H9 (cell line): ENCODE measurements around the gene DGCR2. TPM values are rescaled to one million over a fixed set of nuclear protein-coding genes. Genes with fewer than 3 reads are reported as not detected.

ENCODE experiments used
- DNase-seq: peaks from one replicate; pipeline ENCODE4 v3.0.0-alpha.2; 2017
- H2AFZ ChIP-seq: one replicate; pipeline ENCODE4 v1.6.1; 2013; ENCODE audit warnings: mild to moderate bottlenecking, low read length, control low read depth, moderate library complexity
- H2AK5ac ChIP-seq: 2 replicates; pipeline ENCODE4 v1.6.1; 2013; ENCODE audit warnings: low read length, control low read depth, mixed read lengths; ENCODE audit not compliant: insufficient read length
- H2BK120ac ChIP-seq: one replicate; pipeline ENCODE4 v1.6.1; 2013; ENCODE audit warnings: low read depth, mild to moderate bottlenecking, low read length, control low read depth, inconsistent platforms; ENCODE audit not compliant: poor library complexity, severe bottlenecking
- H2BK12ac ChIP-seq: 2 replicates; pipeline ENCODE4 v1.6.1; 2013; ENCODE audit warnings: low read length, control low read depth, mixed read lengths, low read depth; ENCODE audit not compliant: insufficient read length
- H2BK15ac ChIP-seq: 2 replicates; pipeline ENCODE4 v1.6.1; 2013; ENCODE audit warnings: low read depth, low read length, control low read depth
- H2BK20ac ChIP-seq: one replicate; pipeline ENCODE4 v1.6.1; 2013; ENCODE audit warnings: low read depth, mild to moderate bottlenecking, low read length, control low read depth, inconsistent platforms; ENCODE audit not compliant: poor library complexity, severe bottlenecking
- H2BK5ac ChIP-seq: 2 replicates; pipeline ENCODE4 v1.6.1; 2013; ENCODE audit warnings: low read length, control low read depth, mixed read lengths; ENCODE audit not compliant: insufficient read length
- H3K14ac ChIP-seq: 2 replicates; pipeline ENCODE4 v1.6.1; 2013; ENCODE audit warnings: low read length, control low read depth; ENCODE audit not compliant: insufficient read depth
- H3K18ac ChIP-seq: 2 replicates; pipeline ENCODE4 v1.6.1; 2013; ENCODE audit warnings: low read depth, mild to moderate bottlenecking, mixed read lengths, low read length, control low read depth; ENCODE audit not compliant: insufficient read length
- H3K23ac ChIP-seq: 2 replicates; pipeline ENCODE4 v1.6.1; 2013; ENCODE audit warnings: low read length, control low read depth, mixed read lengths, low read depth; ENCODE audit not compliant: insufficient read length
- H3K23me2 ChIP-seq: 2 replicates; pipeline ENCODE4 v1.6.1; 2013; ENCODE audit warnings: low read depth, mild to moderate bottlenecking, mixed read lengths, low read length, control low read depth; ENCODE audit not compliant: insufficient read length, poor library complexity, severe bottlenecking
- H3K27ac ChIP-seq: 2 replicates; pipeline ENCODE4 v1.5.1; 2013; ENCODE audit warnings: low read length, control low read depth, mixed read lengths, low read depth; ENCODE audit not compliant: insufficient read length
- H3K27me3 ChIP-seq: 2 replicates; pipeline ENCODE4 v1.6.1; 2013; ENCODE audit warnings: low read length, control low read depth, inconsistent platforms; ENCODE audit not compliant: insufficient read depth
- H3K4ac ChIP-seq: 2 replicates; pipeline ENCODE4 v1.6.1; 2013; ENCODE audit warnings: low read depth, mild to moderate bottlenecking, control low read depth, inconsistent platforms, low read length, moderate library complexity
- H3K4me1 ChIP-seq: 2 replicates; pipeline ENCODE4 v1.6.1; 2013; ENCODE audit warnings: low read length, control low read depth, inconsistent platforms; ENCODE audit not compliant: insufficient read depth
- H3K4me2 ChIP-seq: 2 replicates; pipeline ENCODE4 v1.6.1; 2013; ENCODE audit warnings: low read length, control low read depth, mixed read lengths; ENCODE audit not compliant: insufficient read length, insufficient read depth
- H3K56ac ChIP-seq: 2 replicates; pipeline ENCODE4 v1.6.1; 2013; ENCODE audit warnings: low read depth, mild to moderate bottlenecking, mixed read lengths, low read length, control low read depth; ENCODE audit not compliant: insufficient read length
- H3K79me1 ChIP-seq: 2 replicates; pipeline ENCODE4 v1.6.1; 2013; ENCODE audit warnings: low read depth, mild to moderate bottlenecking, moderate library complexity, low read length, control low read depth, inconsistent platforms; ENCODE audit not compliant: insufficient read depth, poor library complexity, severe bottlenecking
- H3K79me2 ChIP-seq: 2 replicates; pipeline ENCODE4 v1.6.1; 2013; ENCODE audit warnings: low read length, control low read depth, inconsistent platforms; ENCODE audit not compliant: insufficient read depth
- H3K9ac ChIP-seq: 2 replicates; pipeline ENCODE4 v1.6.1; 2013; ENCODE audit warnings: low read length, control low read depth, mixed read lengths; ENCODE audit not compliant: insufficient read length; ENCODE audit errors: extremely low read depth
- H3K9me3 ChIP-seq: one replicate; pipeline ENCODE4 v1.6.1; 2013; ENCODE audit warnings: low read depth, low read length, inconsistent platforms; ENCODE audit not compliant: control insufficient read depth
- H3T11ph ChIP-seq: one replicate; pipeline ENCODE4 v1.6.1; 2013; ENCODE audit warnings: mild to moderate bottlenecking, low read length, control low read depth, inconsistent platforms
- H4K20me1 ChIP-seq: one replicate; pipeline ENCODE4 v1.6.1; 2013; ENCODE audit not compliant: control insufficient read depth, insufficient read length, insufficient read depth
- H4K5ac ChIP-seq: 2 replicates; pipeline ENCODE4 v1.6.1; 2013; ENCODE audit warnings: low read depth, mild to moderate bottlenecking, mixed read lengths, low read length, control low read depth; ENCODE audit not compliant: insufficient read length
- H4K8ac ChIP-seq: replicated peaks from 2 replicates; pipeline ENCODE4 v1.6.1; 2013; ENCODE audit warnings: low read length, control low read depth, mixed read lengths, low read depth; ENCODE audit not compliant: insufficient read length
- H4K91ac ChIP-seq: 2 replicates; pipeline ENCODE4 v1.6.1; 2013; ENCODE audit warnings: low read depth, mild to moderate bottlenecking, moderate library complexity, mixed read lengths, low read length, control low read depth; ENCODE audit not compliant: insufficient read length
- H3K27ac Mint-ChIP-seq, 3 experiments: 2 replicates in 2 of 3; 3 replicates in 1 of 3; pipeline ENCODE4 v1.8.0; 2020 to 2021; ENCODE audit warnings: mixed read lengths in 3 of 3, mild to moderate bottlenecking in 1 of 3, moderate library complexity in 1 of 3
- H3K27me3 Mint-ChIP-seq: 2 replicates; pipeline ENCODE4 v1.8.0; 2021; ENCODE audit warnings: low read depth, mild to moderate bottlenecking, moderate library complexity, mixed read lengths
- H3K36me3 Mint-ChIP-seq, 3 experiments: 2 replicates in 2 of 3; 3 replicates in 1 of 3; pipeline ENCODE4 v1.8.0; 2020 to 2021; ENCODE audit warnings: low read depth in 3 of 3, mixed read lengths in 3 of 3; ENCODE audit not compliant: insufficient read depth in 1 of 3
- H3K4me1 Mint-ChIP-seq, 2 experiments: 2 replicates each; pipeline ENCODE4 v1.8.0; 2020; ENCODE audit warnings: mixed read lengths in 2 of 2
- H3K4me3 Mint-ChIP-seq, 2 experiments: 2 replicates in 1 of 2; 3 replicates in 1 of 2; pipeline ENCODE4 v1.8.0; 2020 to 2021; ENCODE audit warnings: mild to moderate bottlenecking in 2 of 2, mixed read lengths in 2 of 2, moderate library complexity in 1 of 2
- H3K9me3 Mint-ChIP-seq, 2 experiments: 2 replicates in 1 of 2; 3 replicates in 1 of 2; pipeline ENCODE4 v1.8.0; 2020; ENCODE audit warnings: mild to moderate bottlenecking in 2 of 2, mixed read lengths in 2 of 2, moderate library complexity in 1 of 2
- WGBS: extraction: QIAGEN DNeasy Blood & Tissue Kit; methylation state at CpG from one replicate; pipeline ENCODE4 v1.1.7; 2013; ENCODE audit warnings: missing lambda C conversion rate, low lambda C conversion rate, mixed read lengths; ENCODE audit not compliant: insufficient read length; ENCODE audit errors: extremely low coverage; 5-methylcytosine and 5-hydroxymethylcytosine counted together
- total RNA-seq: library from RNA; stranded (reverse); gene quantifications from 2 replicates; pipeline ENCODE4 v1.2.1, GENCODE V29; 2021
- TF ChIP-seq, protein P1 (sequence below): fragments of 200-600 bp; sonication (generic); conservative IDR thresholded peaks from 3 replicates; pipeline ENCODE4 v1.8.0; 2021; ENCODE audit warnings: antibody characterized with exemption, mild to moderate bottlenecking

Gene DGCR2
- total RNA-seq, 1 experiment from 2014 or later = 47.2 TPM

DNA sequence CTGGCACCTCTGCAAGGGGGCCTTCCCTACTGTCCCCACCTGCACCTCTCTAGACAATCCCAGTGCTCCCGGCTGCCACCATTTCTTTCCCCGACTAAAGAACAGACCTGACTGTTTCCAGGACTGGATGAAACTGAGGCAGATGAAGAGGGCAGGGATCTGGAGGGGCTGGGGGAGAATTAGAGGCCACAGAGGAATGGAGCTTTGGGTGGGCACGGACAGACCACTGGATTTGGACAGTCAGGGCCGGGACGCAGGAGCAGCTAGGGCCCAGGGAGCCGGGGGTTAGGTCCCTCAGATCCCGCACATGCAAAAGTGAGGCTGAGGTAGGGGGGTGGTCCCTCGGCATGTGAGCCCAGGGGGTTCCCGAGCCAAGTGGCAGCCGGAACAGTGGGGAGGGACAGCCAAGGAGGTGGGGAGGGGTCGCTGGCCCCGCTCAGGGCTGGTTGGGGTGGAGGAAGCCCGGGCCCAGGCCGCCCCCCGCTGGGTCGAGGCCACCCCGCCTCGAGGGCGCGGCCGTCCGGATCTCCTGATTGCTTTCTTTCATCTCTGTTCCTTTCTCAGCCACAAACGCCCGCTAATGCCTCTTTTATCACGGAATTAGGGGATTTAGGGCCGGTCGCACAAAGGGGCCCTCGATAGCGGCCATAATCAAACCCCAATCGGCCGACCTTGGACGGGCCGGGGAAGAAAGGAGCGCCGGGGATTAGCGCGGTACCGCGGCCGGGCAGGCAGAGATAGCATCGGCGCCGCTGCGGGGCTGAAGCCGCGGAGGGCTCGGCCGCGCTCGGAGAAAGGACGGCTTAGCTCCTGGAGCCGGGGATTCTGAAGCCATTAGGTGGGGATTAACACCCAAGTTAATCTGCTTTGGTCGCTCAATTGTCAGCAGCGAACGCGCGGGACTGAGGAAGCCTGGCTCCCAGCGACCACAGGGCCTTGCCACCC, 47.1 kb upstream of the DGCR2 start:
- Histone ChIP-seq H4K5ac (no peak overlapping the region), H4K91ac (no peak overlapping the region), H3K4me2 (peak overlapping the region; percentile 2), H3K14ac (no peak overlapping the region), H2AK5ac (no peak overlapping the region), H3K23me2 (peaks cover 15% of the 10 kb centered on the region), H3K79me1 (peaks cover 6% of the 10 kb centered on the region), H2AFZ (no peak overlapping the region), H2BK12ac (no peak overlapping the region), H3K4me1 (peaks cover 3% of the 10 kb centered on the region; the same call in 1 of the 2 replicates), H3K18ac (no peak overlapping the region), H3K79me2 (peaks cover 10% of the 10 kb centered on the region; the same call in 1 of the 2 replicates), H3K23ac (no peak overlapping the region), H3K27ac (no peak overlapping the region), H2BK5ac (no peak overlapping the region), H4K20me1 (no peaks in the 10 kb centered on the region), H2BK20ac (no peak overlapping the region), H4K8ac (no peak overlapping the region), H2BK120ac (no peak overlapping the region), H3K9ac (no peak overlapping the region), H3K27me3 (peaks cover 4% of the 10 kb centered on the region; the same call in 1 of the 2 replicates), H3T11ph (no peak overlapping the region), H2BK15ac (no peak overlapping the region), H3K56ac (no peak overlapping the region), H3K4ac (no peak overlapping the region), H3K9me3 (no peaks in the 10 kb centered on the region)
- peaks cover 69% of the 10 kb centered on the region for H3K27me3 Mint-ChIP-seq
- H3K27ac Mint-ChIP-seq = no peak overlapping the region
- WGBS = no CpG with 5 or more reads among the region's 58 CpGs
- peaks cover 31 to 44% of the 10 kb centered on the region in 2 experiments for H3K4me1 Mint-ChIP-seq
- peaks cover 0 to 10% (median 5%) of the 10 kb centered on the region in 3 experiments; a peak in 3 of 7 replicates for H3K36me3 Mint-ChIP-seq
- H3K9me3 Mint-ChIP-seq = no peaks in the 10 kb centered on the region
- TF ChIP-seq, protein P1, sequence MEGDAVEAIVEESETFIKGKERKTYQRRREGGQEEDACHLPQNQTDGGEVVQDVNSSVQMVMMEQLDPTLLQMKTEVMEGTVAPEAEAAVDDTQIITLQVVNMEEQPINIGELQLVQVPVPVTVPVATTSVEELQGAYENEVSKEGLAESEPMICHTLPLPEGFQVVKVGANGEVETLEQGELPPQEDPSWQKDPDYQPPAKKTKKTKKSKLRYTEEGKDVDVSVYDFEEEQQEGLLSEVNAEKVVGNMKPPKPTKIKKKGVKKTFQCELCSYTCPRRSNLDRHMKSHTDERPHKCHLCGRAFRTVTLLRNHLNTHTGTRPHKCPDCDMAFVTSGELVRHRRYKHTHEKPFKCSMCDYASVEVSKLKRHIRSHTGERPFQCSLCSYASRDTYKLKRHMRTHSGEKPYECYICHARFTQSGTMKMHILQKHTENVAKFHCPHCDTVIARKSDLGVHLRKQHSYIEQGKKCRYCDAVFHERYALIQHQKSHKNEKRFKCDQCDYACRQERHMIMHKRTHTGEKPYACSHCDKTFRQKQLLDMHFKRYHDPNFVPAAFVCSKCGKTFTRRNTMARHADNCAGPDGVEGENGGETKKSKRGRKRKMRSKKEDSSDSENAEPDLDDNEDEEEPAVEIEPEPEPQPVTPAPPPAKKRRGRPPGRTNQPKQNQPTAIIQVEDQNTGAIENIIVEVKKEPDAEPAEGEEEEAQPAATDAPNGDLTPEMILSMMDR = no peak
- peak; percentile 36 for DNase-seq
- H3K4me3 Mint-ChIP-seq = peak overlapping the region; percentile 93 to 95
